K562 (cell line): ENCODE results near the gene HYI. TPM values are rescaled to one million over a fixed set of nuclear protein-coding genes. Genes with fewer than 3 reads are reported as not detected.
A peak's percentile ranks its signal among the peaks of the same experiment; 100 is the strongest.

Experiments used
- ATAC-seq: fragments of 200-7000 bp; cut with Tn5 transposase; 3 replicates; pipeline ENCODE4 v1.9.1; 2020; ENCODE audit warnings: moderate library complexity
- BruUV-seq: library from RNA; stranded (reverse); fragments of 400-500 nt; replicated peaks from 2 replicates; lab custom pipeline; 2021; lab: Mats Ljungman, UMichigan
- CTCF ChIA-PET: fragments of 300-600 bp; formaldehyde crosslinking; extraction: SDS; loops from one replicate; lab custom pipeline; 2021; ENCODE audit warnings: low intra/inter-chr PET ratio; lab: Yijun Ruan, JAX
- POLR2A ChIA-PET: fragments of 300-600, 350-650 bp; sonication (Branson Sonifier 250); formaldehyde crosslinking; extraction: SDS; loops from one replicate; lab custom pipeline; 2021; ENCODE audit warnings: antibody characterized with exemption, inconsistent platforms; lab: Yijun Ruan, JAX
- DNase-seq, 4 experiments: peaks; one replicate each; pipeline versions ENCODE4 v3.0.0 to v3.0.0-alpha.2; 2011 to 2018; ENCODE audit warnings: low spot score in 3 of 4, mixed read lengths in 3 of 4; ENCODE audit errors: extremely low read depth in 1 of 4
- FAIRE-seq: peaks from 2 replicates; lab custom pipeline; 2011; peaks lifted over from hg19 to GRCh38; lab: Jason Lieb, UNC
- H2AFZ ChIP-seq: 2 replicates; pipeline ENCODE4 v1.6.0; 2011; ENCODE audit warnings: low read depth, low read length, control low read depth, inconsistent platforms
- H3K27ac ChIP-seq: fragments of 200-600 bp; 3 replicates; pipeline ENCODE4 v1.8.0; 2011; ENCODE audit warnings: low read depth, mild to moderate bottlenecking, control low read depth, inconsistent platforms, low read length, moderate library complexity, mixed read lengths; ENCODE audit errors: extremely low read depth
- H3K27me3 ChIP-seq, 2 experiments: fragments of 300-600 bp in 1 of 2; 2 replicates in 1 of 2; 3 replicates in 1 of 2; pipeline versions ENCODE4 v1.6.0 to v1.8.0; 2011; ENCODE audit warnings: inconsistent platforms in 2 of 2, low read length in 2 of 2, mild to moderate bottlenecking in 1 of 2, mixed read lengths in 1 of 2, moderate library complexity in 1 of 2; ENCODE audit not compliant: control insufficient read depth in 2 of 2, insufficient read depth in 2 of 2
- H3K36me3 ChIP-seq: fragments of 300-600 bp; 3 replicates; pipeline ENCODE4 v1.8.0; 2011; ENCODE audit warnings: mild to moderate bottlenecking, low read length, inconsistent platforms; ENCODE audit not compliant: control insufficient read depth, insufficient read depth
- H3K4me1 ChIP-seq, 2 experiments: fragments of 200-600 bp in 1 of 2; replicated peaks in 1 of 2; 2 replicates in 1 of 2; 3 replicates in 1 of 2; pipeline versions ENCODE4 v1.5.1 to v1.8.0; 2011; ENCODE audit warnings: inconsistent platforms in 2 of 2, low read length in 2 of 2, mild to moderate bottlenecking in 1 of 2, mixed read lengths in 1 of 2, moderate library complexity in 1 of 2; ENCODE audit not compliant: control insufficient read depth in 2 of 2, insufficient read depth in 2 of 2
- H3K4me2 ChIP-seq: 2 replicates; pipeline ENCODE4 v1.6.1; 2011; ENCODE audit warnings: low read length, control low read depth, inconsistent platforms, mixed read lengths; ENCODE audit not compliant: insufficient read depth
- H3K4me3 ChIP-seq: fragments of 200-600 bp; sonication (generic), shearing (Covaris generic); 2 replicates; pipeline ENCODE4 v1.5.1; 2016; ENCODE audit warnings: control low read depth, inconsistent platforms
- H3K79me2 ChIP-seq: fragments of 200-600 bp; 3 replicates; pipeline ENCODE4 v1.8.0; 2011; ENCODE audit warnings: low read length, inconsistent platforms; ENCODE audit not compliant: control insufficient read depth, insufficient read depth
- H3K9ac ChIP-seq, 2 experiments: 2 replicates each; pipeline versions ENCODE4 v1.6.0 to v1.6.1; 2011; ENCODE audit warnings: low read depth in 2 of 2, low read length in 2 of 2, control low read depth in 1 of 2, inconsistent platforms in 1 of 2, mild to moderate bottlenecking in 1 of 2, mixed read lengths in 1 of 2; ENCODE audit not compliant: insufficient read depth in 1 of 2
- H3K9me1 ChIP-seq: one replicate; pipeline ENCODE4 v1.6.0; 2011; ENCODE audit warnings: inconsistent platforms, mild to moderate bottlenecking, low read length, moderate library complexity; ENCODE audit not compliant: control insufficient read depth, insufficient read depth
- H3K9me3 ChIP-seq: replicated peaks from 2 replicates; pipeline ENCODE4 v1.5.1; 2011; ENCODE audit warnings: low read depth, low read length, inconsistent platforms; ENCODE audit not compliant: control insufficient read depth, insufficient read depth
- H4K20me1 ChIP-seq: replicated peaks from 2 replicates; pipeline ENCODE4 v1.6.1; 2011; ENCODE audit warnings: low read length, inconsistent platforms, mixed read lengths; ENCODE audit not compliant: control insufficient read depth, insufficient read depth
- BDP1 ChIP-seq: IDR thresholded peaks from 3 replicates; pipeline ENCODE4 v1.6.1; 2011; ENCODE audit not compliant: insufficient read length, insufficient read depth
- BRD4 ChIP-seq: fragments of 200-600 bp; sonication (generic); IDR thresholded peaks from 2 replicates; pipeline ENCODE4 v1.6.1; 2017; ENCODE audit warnings: inconsistent platforms
- ETV5 ChIP-seq: sonication (generic); formaldehyde crosslinking; IDR thresholded peaks from 2 replicates; pipeline ENCODE4 v1.4.0; 2020; ENCODE audit warnings: low read depth, mild to moderate bottlenecking, missing genetic modification reagents
- POLR2G ChIP-seq: fragments of 200-400 bp; formaldehyde crosslinking; IDR thresholded peaks from 2 replicates; pipeline ENCODE4 v1.6.1; 2017; ENCODE audit warnings: low read depth, mild to moderate bottlenecking, antibody characterized with exemption, low read length, moderate library complexity
- SAFB2 ChIP-seq: fragments of 200-400 bp; formaldehyde crosslinking; IDR thresholded peaks from 2 replicates; pipeline ENCODE4 v1.6.1; 2018; ENCODE audit warnings: borderline replicate concordance, low read length, low read depth, moderate library complexity; ENCODE audit not compliant: severe bottlenecking
- SNRNP70 ChIP-seq: fragments of 200-400 bp; formaldehyde crosslinking; optimal IDR thresholded peaks from 2 replicates; pipeline ENCODE3; 2017; ENCODE audit warnings: low read depth, low read length
- ZNF217 ChIP-seq: sonication (generic); formaldehyde crosslinking; IDR thresholded peaks from 2 replicates; pipeline ENCODE4 v1.8.0; 2022; ENCODE audit warnings: mild to moderate bottlenecking, missing genetic modification reagents
- ZNF274 ChIP-seq: IDR thresholded peaks from 2 replicates; pipeline ENCODE4 v1.6.1; 2011; ENCODE audit warnings: low read depth, mild to moderate bottlenecking, low read length, moderate library complexity, borderline replicate concordance
- WGBS: fragments of 100-300 bp; shearing (Covaris generic); methylation state at CpG from one replicate; pipeline ENCODE4 v1.1.6; 2016; ENCODE audit warnings: low coverage, mixed read lengths; ENCODE audit not compliant: insufficient coverage; ENCODE audit errors: missing lambda C conversion rate; 5-methylcytosine and 5-hydroxymethylcytosine counted together
- in situ Hi-C: fragments of 300-500 bp; cut with MboI; formaldehyde crosslinking; loops from 4 replicates; pipeline ENCODE4 v1.15.0; 2018; ENCODE audit warnings: inconsistent platforms, mixed read lengths
- intact Hi-C: fragments of 100-400 bp; cut with micrococcal nuclease; formaldehyde crosslinking; loops from 2 replicates; pipeline ENCODE4 v1.14.2; 2022
- polyA plus RNA-seq, 8 experiments: library from polyadenylated mRNA; depleted of rRNA in 4 of 8; stranded (reverse) in 5 of 8; unstranded in 3 of 8; fragments of >200 nt; fragmentation: Nextera tagmentation in 2 of 8; fragmentation: Illumina TruSeq in 1 of 8; extraction: Ambion mirVana in 2 of 8; extraction: Trizol in 1 of 8; gene quantifications; 2 replicates each; pipeline versions ENCODE4 v1.2.1 to v1.2.3, GENCODE V29; 2011 to 2014; ENCODE audit warnings: inconsistent platforms in 1 of 8, missing spikeins in 1 of 8
- total RNA-seq, 7 experiments: library from RNA; depleted of rRNA in 6 of 7; stranded (reverse); fragments of >200 nt in 6 of 7; fragmentation: Illumina TruSeq in 2 of 7; extraction: Trizol in 2 of 7; gene quantifications; 2 replicates each; pipeline versions ENCODE4 v1.2.1 to v1.2.3, GENCODE V29; 2011 to 2021; ENCODE audit warnings: low replicate concordance in 1 of 7
- TF ChIP-seq, protein P1 (sequence below): IDR thresholded peaks from 2 replicates; pipeline ENCODE4 v1.6.1; 2014; ENCODE audit warnings: antibody characterized with exemption
- TF ChIP-seq, protein P2 (sequence below): sonication (generic); formaldehyde crosslinking; IDR thresholded peaks from 2 replicates; pipeline ENCODE4 v1.8.0; 2022; ENCODE audit warnings: mild to moderate bottlenecking, missing genetic modification reagents, borderline replicate concordance

Gene HYI
- total and polyA plus RNA-seq, 9 of the 15 experiments (the other 6 are each of a cell fraction or from before 2014, with no cell fraction given): 0.04 to 4.1 (median 1.4) TPM; not detected in 1

DNA sequence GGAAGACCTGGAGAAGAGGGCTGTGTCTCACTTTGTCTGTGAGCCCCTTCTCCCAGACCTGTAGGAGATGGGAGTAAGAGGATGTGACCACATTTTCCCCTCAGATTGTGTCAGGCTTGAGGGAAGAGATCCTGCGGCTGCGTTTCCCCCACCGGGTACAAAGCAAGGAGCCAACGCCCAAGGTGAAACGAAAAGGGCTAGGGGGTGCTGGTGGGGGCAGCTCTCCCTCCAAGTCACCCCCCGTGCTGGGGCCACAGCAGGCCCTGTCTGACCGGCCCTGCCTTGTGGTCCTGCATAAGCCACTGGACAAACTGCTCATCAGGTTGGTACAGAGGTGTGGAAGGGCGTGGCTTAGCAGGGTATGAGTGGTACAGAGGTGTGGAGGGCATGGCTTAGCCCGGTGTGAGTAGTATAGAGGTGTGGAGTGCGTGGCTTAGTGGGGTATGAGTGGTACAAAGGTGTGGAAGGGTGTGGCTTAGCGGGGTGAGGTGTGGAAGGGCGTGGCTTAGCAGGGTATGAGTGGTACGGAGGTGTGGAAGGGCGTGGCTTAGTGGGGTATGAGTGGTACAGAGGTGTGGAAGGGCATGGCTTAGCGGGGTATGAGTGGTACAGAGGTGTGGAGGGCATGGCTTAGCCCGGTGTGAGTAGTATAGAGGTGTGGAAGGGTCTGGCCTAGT, 30.6 kb downstream of the HYI start:
- ChIA-PET POLR2A (interaction anchor here (0.6 kb wide), 1 partner anchor 19 kb away, joined by 3 read pairs; no protein-coding TSS in a partner anchor), CTCF (no interaction called here)
- in situ Hi-C loops: no loop called here
- Histone ChIP-seq H3K4me1 (peaks cover 0 to 3% of the 10 kb centered on the region in 2 experiments; a peak in 1 of 5 replicates), H3K27ac (no peak overlapping the region; the same call in 2 of the 3 replicates), H2AFZ (no peak overlapping the region), H3K27me3 (no peaks in the 10 kb centered on the region), H3K9ac (no peak overlapping the region), H4K20me1 (no peaks in the 10 kb centered on the region), H3K79me2 (no peaks in the 10 kb centered on the region), H3K9me1 (peaks cover 5% of the 10 kb centered on the region), H3K36me3 (peaks cover 87% of the 10 kb centered on the region; the same call in 2 of the 3 replicates), H3K9me3 (no peaks in the 10 kb centered on the region), H3K4me3 (no peak overlapping the region), H3K4me2 (no peak overlapping the region)
- BruUV-seq: no TSS peak
- TF ChIP-seq ZNF274 (no peak), POLR2G (0 out of 2 replicates have a peak, but pooled peaks have one; percentile 17)
- intact Hi-C loops: no loop called here
- FAIRE-seq (no peak), DNase-seq (no peak), ATAC-seq (no peak)
- WGBS: 90% methylated on average over 16 of the region's 16 CpGs

DNA sequence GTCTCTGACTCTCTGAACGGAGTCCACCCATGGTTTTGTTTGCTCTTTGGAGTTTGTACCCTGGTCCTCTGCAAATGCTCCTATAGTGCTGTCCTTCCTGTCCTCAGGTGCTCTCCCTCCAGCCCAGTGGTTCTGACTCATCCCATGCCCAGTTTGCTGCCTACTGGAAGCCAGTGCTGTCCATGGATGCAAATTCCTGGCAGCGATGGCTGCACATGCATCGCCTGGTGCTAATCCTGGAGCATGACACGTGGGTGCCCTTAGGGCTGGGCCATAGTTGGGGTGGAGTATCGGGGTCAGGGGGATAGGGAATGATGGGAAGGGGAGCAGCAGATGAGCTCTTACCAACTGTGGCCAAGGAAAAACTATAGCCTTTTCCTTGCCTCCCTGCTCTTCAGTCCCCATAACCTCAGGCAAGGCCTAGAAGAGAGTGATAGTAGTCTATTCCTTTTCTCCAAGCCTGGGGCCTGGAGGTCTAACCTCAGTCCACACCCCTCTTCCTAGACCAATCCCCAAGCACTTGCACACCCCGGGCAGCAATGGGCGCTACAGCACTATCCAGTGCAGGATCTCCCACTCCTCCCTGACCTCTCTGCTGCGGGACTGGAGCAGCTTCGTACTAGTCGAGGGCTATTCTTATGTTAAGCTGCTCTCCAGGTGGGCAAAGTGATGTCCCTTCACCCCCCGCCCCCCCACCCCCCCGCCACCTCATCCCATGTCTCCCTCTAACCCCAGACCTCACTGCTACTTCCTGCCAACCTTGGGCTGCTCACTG, 31.6 kb downstream of the HYI start:
- Histone ChIP-seq H3K4me1 (peaks cover 0 to 3% of the 10 kb centered on the region in 2 experiments; a peak in 1 of 5 replicates), H3K9ac (no peak overlapping the region), H3K4me3 (no peak overlapping the region), H3K9me1 (peaks cover 5% of the 10 kb centered on the region), H4K20me1 (no peaks in the 10 kb centered on the region), H3K9me3 (no peaks in the 10 kb centered on the region), H2AFZ (no peak overlapping the region), H3K36me3 (peaks cover 82% of the 10 kb centered on the region; the same call in 2 of the 3 replicates), H3K4me2 (no peak overlapping the region), H3K27ac (no peak overlapping the region), H3K27me3 (no peaks in the 10 kb centered on the region), H3K79me2 (no peaks in the 10 kb centered on the region)
- FAIRE-seq (no peak), ATAC-seq (no peak; the same call in 2 of the 3 replicates), DNase-seq (no peak)
- in situ Hi-C loops: no loop called here
- CTCF ChIA-PET: no interaction called here
- 75% methylated on average over 10 of the region's 12 CpGs for WGBS
- no TSS peak for BruUV-seq
- POLR2A ChIA-PET: interaction anchor here (0.5 to 0.7 kb wide), 2 partner anchors 19 to 686 kb away, joined by 3 read pairs; no protein-coding TSS in a partner anchor
- intact Hi-C loops: no loop called here
- TF ChIP-seq ETV5 (CRISPR knock-in tag) (no peak), SAFB2 (no peak), BDP1 (no peak), BRD4 (no peak), ZNF217 (CRISPR knock-in tag) (no peak), SNRNP70 (no peak)
- TF ChIP-seq, protein P1, sequence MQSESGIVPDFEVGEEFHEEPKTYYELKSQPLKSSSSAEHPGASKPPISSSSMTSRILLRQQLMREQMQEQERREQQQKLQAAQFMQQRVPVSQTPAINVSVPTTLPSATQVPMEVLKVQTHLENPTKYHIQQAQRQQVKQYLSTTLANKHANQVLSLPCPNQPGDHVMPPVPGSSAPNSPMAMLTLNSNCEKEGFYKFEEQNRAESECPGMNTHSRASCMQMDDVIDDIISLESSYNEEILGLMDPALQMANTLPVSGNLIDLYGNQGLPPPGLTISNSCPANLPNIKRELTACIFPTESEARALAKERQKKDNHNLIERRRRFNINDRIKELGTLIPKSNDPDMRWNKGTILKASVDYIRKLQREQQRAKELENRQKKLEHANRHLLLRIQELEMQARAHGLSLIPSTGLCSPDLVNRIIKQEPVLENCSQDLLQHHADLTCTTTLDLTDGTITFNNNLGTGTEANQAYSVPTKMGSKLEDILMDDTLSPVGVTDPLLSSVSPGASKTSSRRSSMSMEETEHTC: no peak
- TF ChIP-seq, protein P2, sequence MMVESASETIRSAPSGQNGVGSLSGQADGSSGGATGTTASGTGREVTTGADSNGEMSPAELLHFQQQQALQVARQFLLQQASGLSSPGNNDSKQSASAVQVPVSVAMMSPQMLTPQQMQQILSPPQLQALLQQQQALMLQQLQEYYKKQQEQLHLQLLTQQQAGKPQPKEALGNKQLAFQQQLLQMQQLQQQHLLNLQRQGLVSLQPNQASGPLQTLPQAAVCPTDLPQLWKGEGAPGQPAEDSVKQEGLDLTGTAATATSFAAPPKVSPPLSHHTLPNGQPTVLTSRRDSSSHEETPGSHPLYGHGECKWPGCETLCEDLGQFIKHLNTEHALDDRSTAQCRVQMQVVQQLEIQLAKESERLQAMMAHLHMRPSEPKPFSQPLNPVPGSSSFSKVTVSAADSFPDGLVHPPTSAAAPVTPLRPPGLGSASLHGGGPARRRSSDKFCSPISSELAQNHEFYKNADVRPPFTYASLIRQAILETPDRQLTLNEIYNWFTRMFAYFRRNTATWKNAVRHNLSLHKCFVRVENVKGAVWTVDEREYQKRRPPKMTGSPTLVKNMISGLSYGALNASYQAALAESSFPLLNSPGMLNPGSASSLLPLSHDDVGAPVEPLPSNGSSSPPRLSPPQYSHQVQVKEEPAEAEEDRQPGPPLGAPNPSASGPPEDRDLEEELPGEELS (CRISPR knock-in tag): no peak
